ENCODE data around the gene ZDHHC14. TPM values are rescaled to one million over a fixed set of nuclear protein-coding genes. Genes with fewer than 3 reads are reported as not detected.

The ZDHHC14 gene
- total RNA-seq, 1 donor from 2014 or later, result 9.3 TPM

DNA sequence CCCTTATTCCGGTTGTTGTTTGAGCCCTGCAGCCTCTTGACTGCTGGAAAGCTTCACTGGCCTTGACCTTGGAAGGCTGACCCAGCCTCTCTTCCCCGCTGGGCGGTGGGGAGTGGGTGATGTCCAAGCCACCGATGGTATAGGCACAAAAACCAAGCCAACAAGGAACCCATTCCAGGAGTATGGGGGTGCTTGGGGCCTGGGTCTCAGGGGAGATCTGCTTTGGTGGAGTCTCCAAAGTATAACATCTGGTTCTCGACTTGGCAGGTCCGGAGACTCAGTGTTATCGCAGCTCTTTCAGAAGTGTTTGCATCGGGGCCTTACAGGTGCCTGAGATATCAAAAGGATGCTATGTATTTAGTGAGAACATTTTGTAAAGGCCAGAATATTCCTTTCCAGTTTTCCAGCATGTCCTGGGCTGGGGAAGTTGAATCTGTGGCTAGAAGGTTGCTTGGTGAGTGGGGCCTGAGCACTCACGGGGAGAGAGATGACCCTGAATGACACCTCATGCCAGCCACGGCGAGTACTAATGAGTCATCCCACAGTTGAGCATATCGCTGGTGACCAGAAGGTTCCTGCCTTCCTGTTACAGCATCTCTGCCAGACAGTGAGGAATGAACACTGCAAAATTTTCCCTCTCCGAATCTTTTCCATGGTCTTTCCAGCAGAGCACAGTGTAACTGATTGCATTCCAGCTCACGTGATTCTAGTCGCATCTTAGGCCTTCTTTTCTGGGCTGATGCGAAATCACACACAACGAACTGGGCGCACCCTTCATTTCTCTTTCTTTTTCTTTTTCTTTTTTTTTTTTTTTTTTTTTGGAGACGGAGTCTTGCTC lies 133.9 kb downstream of the ZDHHC14 start:
- TF ChIP-seq, protein P1, sequence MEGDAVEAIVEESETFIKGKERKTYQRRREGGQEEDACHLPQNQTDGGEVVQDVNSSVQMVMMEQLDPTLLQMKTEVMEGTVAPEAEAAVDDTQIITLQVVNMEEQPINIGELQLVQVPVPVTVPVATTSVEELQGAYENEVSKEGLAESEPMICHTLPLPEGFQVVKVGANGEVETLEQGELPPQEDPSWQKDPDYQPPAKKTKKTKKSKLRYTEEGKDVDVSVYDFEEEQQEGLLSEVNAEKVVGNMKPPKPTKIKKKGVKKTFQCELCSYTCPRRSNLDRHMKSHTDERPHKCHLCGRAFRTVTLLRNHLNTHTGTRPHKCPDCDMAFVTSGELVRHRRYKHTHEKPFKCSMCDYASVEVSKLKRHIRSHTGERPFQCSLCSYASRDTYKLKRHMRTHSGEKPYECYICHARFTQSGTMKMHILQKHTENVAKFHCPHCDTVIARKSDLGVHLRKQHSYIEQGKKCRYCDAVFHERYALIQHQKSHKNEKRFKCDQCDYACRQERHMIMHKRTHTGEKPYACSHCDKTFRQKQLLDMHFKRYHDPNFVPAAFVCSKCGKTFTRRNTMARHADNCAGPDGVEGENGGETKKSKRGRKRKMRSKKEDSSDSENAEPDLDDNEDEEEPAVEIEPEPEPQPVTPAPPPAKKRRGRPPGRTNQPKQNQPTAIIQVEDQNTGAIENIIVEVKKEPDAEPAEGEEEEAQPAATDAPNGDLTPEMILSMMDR (IDR thresholded peaks at IDR 0.05), result no peak
- H3K36me3 ChIP-seq, result no peaks in the 10 kb centered on the region
- intact Hi-C loops (cut with DNase I), result no loop called here
- H3K9me3 ChIP-seq, result no peaks in the 10 kb centered on the region
- no peak overlapping the region for H3K27ac ChIP-seq
- DNase-seq (no peak), ATAC-seq (peak in 1 of 2 donors; percentile 57)
- no peak overlapping the region for H3K4me3 ChIP-seq
- H3K4me1 ChIP-seq, result no peaks in the 10 kb centered on the region
- H3K27me3 ChIP-seq (ENCODE audit: low read depth), result no peaks in the 10 kb centered on the region

DNA sequence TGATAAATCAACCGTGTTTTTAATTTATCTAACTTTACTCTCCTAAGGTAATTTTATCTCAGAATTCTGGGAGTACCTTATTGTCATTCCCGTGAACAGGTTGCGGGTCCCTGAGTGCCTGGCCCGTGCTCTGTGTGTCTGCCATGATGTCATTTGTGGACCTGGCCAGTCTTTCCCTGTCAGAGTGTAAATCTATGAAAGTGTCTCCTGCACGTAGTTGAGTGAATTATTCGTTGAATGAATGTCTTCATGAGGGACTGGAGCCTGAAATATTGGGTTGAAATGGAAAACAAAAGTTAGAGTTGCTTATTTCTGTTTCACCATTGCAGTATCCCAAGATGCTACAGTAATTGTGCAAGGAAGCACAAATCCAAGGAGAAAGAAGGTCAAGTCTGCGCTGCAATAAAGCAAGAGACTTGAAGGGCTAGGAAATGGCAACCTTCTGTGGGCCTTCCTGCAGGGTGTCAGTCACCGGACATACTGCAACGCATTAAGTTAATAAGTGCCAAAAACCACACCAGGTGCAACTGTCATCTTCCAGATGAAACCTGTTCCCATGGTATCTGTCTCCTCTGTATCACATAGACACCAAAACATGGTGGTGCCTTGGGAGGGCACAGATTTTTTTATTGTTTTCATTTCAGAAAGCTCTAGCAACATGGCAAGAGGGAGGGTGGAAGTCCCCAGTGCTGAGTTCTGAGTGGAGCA lies 135.5 kb downstream of the ZDHHC14 start:
- intact Hi-C loops (cut with DNase I), result no loop called here
- TF ChIP-seq, protein P1 (IDR thresholded peaks at IDR 0.05), result no peak

DNA sequence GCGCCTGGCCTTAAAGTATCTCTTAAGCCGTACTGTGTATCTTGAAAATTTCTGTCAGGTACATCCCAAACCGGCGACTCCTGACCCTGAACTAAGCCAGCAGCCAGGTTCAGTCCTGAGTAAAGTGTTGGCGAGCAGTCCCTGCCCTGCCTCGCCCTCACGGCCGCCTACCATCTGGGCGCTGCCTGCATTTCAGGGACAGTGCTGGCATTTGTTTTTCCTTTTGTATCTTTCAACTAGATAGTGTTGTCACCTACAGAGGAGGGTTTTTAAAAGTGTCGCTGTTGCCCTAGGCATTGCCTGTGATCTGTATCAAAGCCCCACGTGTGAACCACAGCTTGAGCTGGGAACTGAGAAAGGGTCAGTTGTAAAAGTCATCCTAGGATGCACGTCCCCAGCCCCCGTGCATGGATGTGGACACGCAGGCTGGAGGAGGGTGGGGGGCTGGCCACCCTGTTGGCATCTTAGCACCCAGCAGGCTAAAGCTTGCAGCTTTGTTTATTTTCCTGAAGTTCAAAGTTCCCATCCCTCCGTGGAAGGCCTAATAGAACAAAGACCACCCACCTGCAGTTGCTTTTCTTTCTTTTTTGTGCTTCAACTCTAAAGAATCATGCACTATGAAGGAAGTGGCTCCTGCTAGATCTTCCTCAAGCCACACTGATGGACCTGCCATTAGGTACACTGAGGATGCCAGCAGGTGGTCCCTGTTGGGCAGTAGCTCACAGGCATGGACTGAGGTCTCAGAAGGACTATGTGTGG lies 136.8 kb downstream of the ZDHHC14 start:
- Histone ChIP-seq H3K4me3 (no peak overlapping the region), H3K27me3 (ENCODE audit: low read depth) (no peaks in the 10 kb centered on the region), H3K27ac (no peak overlapping the region), H3K4me1 (no peaks in the 10 kb centered on the region), H3K36me3 (no peaks in the 10 kb centered on the region), H3K9me3 (no peaks in the 10 kb centered on the region)
- DNase-seq (no peak), ATAC-seq (no peak)
- TF ChIP-seq, protein P1 (IDR thresholded peaks at IDR 0.05), result no peak
- intact Hi-C loops (cut with DNase I), result no loop called here

More for the DNA sequence above, 135.5 kb downstream of the ZDHHC14 start:
- Histone ChIP-seq H3K27me3 (ENCODE audit: low read depth) (no peaks in the 10 kb centered on the region), H3K4me1 (no peaks in the 10 kb centered on the region), H3K4me3 (no peak overlapping the region), H3K27ac (no peak overlapping the region), H3K9me3 (no peaks in the 10 kb centered on the region), H3K36me3 (no peaks in the 10 kb centered on the region)
- ATAC-seq (no peak), DNase-seq (no peak)

DNA sequence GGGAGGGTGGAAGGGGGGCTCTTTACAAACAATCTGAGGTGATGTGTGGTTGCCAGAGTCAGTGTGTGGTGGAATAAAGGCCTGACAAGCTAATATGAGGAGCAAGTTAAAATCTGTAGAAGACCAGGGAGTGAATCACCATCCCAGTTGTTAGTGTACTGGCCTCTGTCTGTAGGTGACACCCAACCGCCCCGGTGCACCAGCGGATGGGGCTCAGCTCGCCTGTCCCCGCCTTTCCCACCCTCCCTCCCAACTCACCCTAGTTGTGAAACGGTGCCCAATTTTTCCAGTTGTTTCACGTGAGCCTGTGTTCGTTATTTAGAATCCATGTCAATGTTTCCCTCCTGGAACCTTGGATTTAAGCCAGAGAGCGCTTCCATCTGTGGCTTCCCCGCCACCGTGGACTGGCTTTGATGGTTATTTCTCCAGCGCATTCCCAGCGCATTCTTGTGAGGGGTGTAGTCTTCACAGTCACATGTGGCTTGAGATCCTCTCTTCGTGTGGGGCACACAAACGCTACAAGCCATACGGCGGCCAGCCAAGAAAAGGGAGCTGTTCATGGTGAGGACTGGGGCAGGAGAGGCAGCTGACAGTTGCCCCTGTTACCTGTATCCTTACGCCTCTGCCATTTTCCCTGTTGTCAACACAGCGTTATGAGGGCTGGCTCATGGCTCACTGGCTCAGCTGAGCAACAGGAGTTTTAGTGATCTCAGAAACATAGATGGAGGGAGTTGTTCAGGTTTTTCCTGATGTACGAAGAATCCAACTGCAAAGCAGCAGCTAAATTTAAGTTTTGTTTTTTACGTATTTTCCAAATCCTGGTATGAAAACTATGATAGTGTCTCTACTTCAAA lies 137.6 kb downstream of the ZDHHC14 start:
- ATAC-seq, result no peak
- no peak for DNase-seq
- no peaks in the 10 kb centered on the region for H3K4me1 ChIP-seq
- no peaks in the 10 kb centered on the region for H3K27me3 ChIP-seq (ENCODE audit: low read depth)
- no peak overlapping the region for H3K27ac ChIP-seq
- no peaks in the 10 kb centered on the region for H3K9me3 ChIP-seq
- intact Hi-C loops (cut with DNase I), result no loop called here
- no peaks in the 10 kb centered on the region for H3K36me3 ChIP-seq
- H3K4me3 ChIP-seq, result no peak overlapping the region
- TF ChIP-seq, protein P1 (IDR thresholded peaks at IDR 0.05), result no peak
